ENCODE results near the gene DCLK1. TPM values are rescaled to one million over a fixed set of nuclear protein-coding genes. Genes with fewer than 3 reads are reported as not detected.

DCLK1 gene
- total RNA-seq, 1 donor from 2014 or later = 4.5 TPM

DNA sequence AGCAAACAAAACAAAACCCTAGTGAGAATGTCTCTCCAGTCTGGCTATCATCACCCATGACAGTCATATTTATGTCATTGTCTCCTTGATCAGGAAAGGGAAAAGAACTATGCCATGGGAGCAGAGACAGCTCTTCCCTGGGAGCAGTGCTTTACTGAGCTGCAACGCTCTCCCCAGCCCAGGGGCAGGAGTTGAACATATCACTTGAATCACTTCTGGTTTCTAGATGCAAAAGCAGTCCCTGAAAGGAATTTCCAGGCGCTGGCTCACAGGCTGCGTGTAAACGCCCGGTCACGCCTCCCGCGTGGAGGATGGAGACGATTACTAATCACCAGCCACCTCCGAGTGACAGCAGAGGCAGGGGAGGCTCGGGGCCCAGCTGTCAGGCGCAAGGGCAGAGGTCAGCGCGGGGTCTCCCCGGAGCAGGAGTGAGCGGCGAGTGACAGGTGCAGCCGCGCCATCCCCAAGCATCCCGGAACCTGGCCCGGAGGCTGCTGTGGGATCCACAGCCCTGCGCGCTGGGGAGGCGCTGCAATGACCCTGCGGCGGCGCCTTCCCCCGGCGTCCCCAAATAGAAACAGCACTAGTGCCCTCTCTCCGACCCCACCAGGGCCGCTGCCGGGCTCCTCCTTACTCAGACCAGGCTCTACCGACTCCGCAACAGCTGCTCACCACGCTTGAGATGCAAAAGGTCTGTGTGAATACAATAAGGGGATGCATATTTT lies 23.5 kb upstream of the DCLK1 start:
- Histone ChIP-seq H3K27me3 (peaks cover 9% of the 10 kb centered on the region), H3K27ac (no peak overlapping the region), H3K9me3 (no peaks in the 10 kb centered on the region), H3K4me3 (no peak overlapping the region), H3K4me1 (no peaks in the 10 kb centered on the region), H3K36me3 (no peaks in the 10 kb centered on the region)
- no peak for TF ChIP-seq CTCF (IDR thresholded peaks at IDR 0.05)
- ATAC-seq (peak; percentile 32), DNase-seq (no peak)
- intact Hi-C loops (cut with DNase I) = no loop called here

- no peak overlapping the region for H3K4me3 ChIP-seq
- peaks cover 9% of the 10 kb centered on the region for H3K27me3 ChIP-seq
- H3K36me3 ChIP-seq = no peaks in the 10 kb centered on the region
- H3K27ac ChIP-seq = no peak overlapping the region
- intact Hi-C loops (cut with DNase I) = no loop called here
- DNase-seq = no peak
- no peak for TF ChIP-seq CTCF (IDR thresholded peaks at IDR 0.05)
- H3K4me1 ChIP-seq = no peaks in the 10 kb centered on the region
- H3K9me3 ChIP-seq = no peaks in the 10 kb centered on the region
- no peak for ATAC-seq
Measured at GRCh38 chr13:36151591-36151990, 20.4 kb upstream of the DCLK1 start.

DNA sequence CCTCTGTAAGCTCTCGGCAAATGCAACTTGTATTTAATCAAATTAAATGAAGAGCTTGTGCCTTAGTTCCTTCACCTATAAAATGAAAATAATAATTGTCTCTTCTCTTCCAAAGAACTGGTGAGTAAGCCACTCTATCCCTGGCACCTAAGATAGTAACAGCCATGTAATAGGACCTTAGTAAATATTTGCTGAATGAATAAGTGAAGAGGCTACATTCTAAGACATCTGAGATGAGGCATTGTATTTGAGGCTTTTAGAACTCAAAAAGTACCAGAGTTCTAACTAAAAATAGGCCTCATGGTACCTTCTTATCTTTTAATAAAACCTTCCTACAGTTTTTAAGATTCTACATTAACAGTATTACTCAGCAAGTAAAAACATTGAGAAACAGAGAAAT lies 17.3 kb upstream of the DCLK1 start:
- intact Hi-C loops (cut with DNase I) = no loop called here
- peaks cover 4% of the 10 kb centered on the region for H3K9me3 ChIP-seq
- TF ChIP-seq CTCF (IDR thresholded peaks at IDR 0.05) = no peak

DNA sequence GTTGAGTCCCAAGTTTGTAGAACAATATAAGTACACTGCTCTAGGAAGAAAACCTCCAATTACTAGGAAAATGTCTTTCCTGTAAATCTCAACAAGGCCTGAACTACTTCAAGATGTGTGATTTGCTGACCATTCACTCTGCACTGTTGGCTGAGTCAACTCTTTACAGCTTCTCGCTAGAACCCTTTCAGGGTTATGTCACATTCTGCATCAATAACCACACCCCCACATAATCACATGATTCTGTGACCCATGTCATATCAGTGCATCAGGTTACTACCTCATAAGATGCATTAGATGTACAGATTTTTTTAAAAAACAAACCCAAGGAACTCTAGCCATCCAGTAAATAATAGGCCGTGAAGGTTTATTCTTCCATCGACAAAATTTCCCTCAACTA lies 16.1 kb upstream of the DCLK1 start:
- H3K27me3 ChIP-seq = no peaks in the 10 kb centered on the region
- no peaks in the 10 kb centered on the region for H3K36me3 ChIP-seq
- H3K27ac ChIP-seq = no peak overlapping the region
- intact Hi-C loops (cut with DNase I) = no loop called here
- no peak for TF ChIP-seq CTCF (IDR thresholded peaks at IDR 0.05)
- H3K4me1 ChIP-seq = no peaks in the 10 kb centered on the region
- H3K9me3 ChIP-seq = peaks cover 4% of the 10 kb centered on the region
- no peak for ATAC-seq
- no peak for DNase-seq
- no peak overlapping the region for H3K4me3 ChIP-seq

More for the DNA sequence above, 17.3 kb upstream of the DCLK1 start:
- Histone ChIP-seq H3K27me3 (no peaks in the 10 kb centered on the region), H3K36me3 (no peaks in the 10 kb centered on the region), H3K27ac (no peak overlapping the region), H3K4me1 (no peaks in the 10 kb centered on the region), H3K4me3 (no peak overlapping the region)
- ATAC-seq = no peak
- no peak for DNase-seq

- ATAC-seq (no peak), DNase-seq (no peak)
- no peak overlapping the region for H3K4me3 ChIP-seq
- H3K36me3 ChIP-seq = no peaks in the 10 kb centered on the region
- no peaks in the 10 kb centered on the region for H3K27me3 ChIP-seq
- H3K9me3 ChIP-seq = peaks cover 4% of the 10 kb centered on the region
- intact Hi-C loops (cut with DNase I) = no loop called here
- no peaks in the 10 kb centered on the region for H3K4me1 ChIP-seq
- no peak for TF ChIP-seq CTCF (IDR thresholded peaks at IDR 0.05)
- no peak overlapping the region for H3K27ac ChIP-seq
Measured at GRCh38 chr13:36146511-36147269, 15.5 kb upstream of the DCLK1 start.

Measured in upper lobe of right lung (tissue), 1 donor.